Lower lobe of right lung (tissue), 2 donors: Measurements from ENCODE around the gene GALNT5. TPM values are rescaled to one million over a fixed set of nuclear protein-coding genes. Genes with fewer than 3 reads are reported as not detected.

Experiments used
- ATAC-seq, 2 donors: fragments of 200-7000 bp; cut with Tn5 transposase; one replicate each; pipeline ENCODE4 v1.9.1; 2020 to 2022; ENCODE audit warnings: mild to moderate bottlenecking in 2 of 2, moderate library complexity in 2 of 2
- DNase-seq: peaks from one replicate; pipeline ENCODE4 v3.0.0-alpha.2; 2020
- H3K27ac ChIP-seq: fragments of 200-600 bp; one replicate; pipeline ENCODE4 v1.8.0; 2022
- H3K27me3 ChIP-seq: fragments of 200-600 bp; one replicate; pipeline ENCODE4 v1.8.0; 2022; ENCODE audit warnings: low read depth
- H3K36me3 ChIP-seq: fragments of 200-600 bp; one replicate; pipeline ENCODE4 v1.8.0; 2022; ENCODE audit warnings: mild to moderate bottlenecking
- H3K4me1 ChIP-seq: fragments of 200-600 bp; one replicate; pipeline ENCODE4 v1.8.0; 2022
- H3K4me3 ChIP-seq: fragments of 200-600 bp; one replicate; pipeline ENCODE4 v1.8.0; 2022; ENCODE audit warnings: mild to moderate bottlenecking
- H3K9me3 ChIP-seq: fragments of 200-600 bp; one replicate; pipeline ENCODE4 v1.8.0; 2022
- intact Hi-C: fragments of 100-400 bp; cut with DNase I; formaldehyde crosslinking; loops from one replicate; pipeline ENCODE4 v1.11.0; 2022
- total RNA-seq: library from RNA; stranded (reverse); fragmentation: NEBNext Ultra II Directional; extraction: Animal tissue kit (Norgen Biotek cat#: 25700); gene quantifications from one replicate; pipeline ENCODE4 v1.2.1, GENCODE V29; 2021
- TF ChIP-seq, protein P1 (sequence below): fragments of 200-600 bp; IDR thresholded peaks from one replicate; pipeline ENCODE4 v1.8.0; 2022; ENCODE audit warnings: antibody characterized with exemption, mild to moderate bottlenecking
- donor health status: DM: no; HTN: yes; CAD: no; lungs with severe emphysema.

The GALNT5 gene
- total RNA-seq, 1 donor from 2014 or later: 33.9 TPM

DNA sequence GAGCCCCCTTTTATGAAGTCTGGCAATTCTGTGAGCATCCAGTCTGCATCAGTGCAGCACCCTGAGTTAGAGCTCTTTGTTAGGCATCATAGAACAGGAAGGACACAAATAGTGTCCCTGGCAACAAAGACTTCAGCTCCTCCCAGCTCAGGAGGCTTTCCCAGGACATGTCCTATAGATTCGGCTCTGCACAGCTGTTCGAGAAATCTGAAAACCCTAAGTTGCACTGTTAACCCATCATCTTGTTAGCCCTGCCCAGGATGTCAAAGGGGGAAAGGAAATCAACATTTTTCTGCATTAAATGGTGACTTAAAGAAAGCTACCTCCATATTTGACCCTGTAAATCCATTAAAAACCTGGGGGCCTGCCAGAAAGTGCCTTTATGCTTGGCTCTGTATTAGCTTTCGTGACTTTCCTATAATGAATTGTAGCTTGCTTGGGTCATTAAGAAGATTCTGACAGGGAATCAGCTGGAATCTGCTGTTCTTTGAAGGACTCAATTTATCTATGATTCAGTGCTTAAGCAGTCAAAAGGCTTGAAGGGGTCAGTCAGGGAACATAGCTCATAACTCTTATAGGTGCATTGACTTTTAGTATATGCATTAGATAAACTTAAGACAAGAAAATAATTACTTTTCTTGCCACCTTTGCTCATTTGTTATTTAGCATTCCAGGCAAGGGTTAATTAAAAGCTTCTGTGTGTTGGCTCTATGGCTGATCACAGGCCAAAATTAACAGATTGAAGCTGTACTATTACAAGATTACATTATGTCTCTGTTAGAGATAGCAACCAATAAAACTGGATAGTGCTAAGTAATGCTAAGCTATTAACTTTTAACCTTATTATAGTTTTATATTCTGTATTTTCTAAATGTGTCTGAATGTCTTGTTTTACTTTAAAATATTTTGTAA is 47.6 kb downstream of the GALNT5 start:
- DNase-seq: no peak
- Histone ChIP-seq H3K27ac (no peak overlapping the region), H3K9me3 (no peaks in the 10 kb centered on the region), H3K4me3 (no peak overlapping the region), H3K36me3 (no peaks in the 10 kb centered on the region), H3K27me3 (no peaks in the 10 kb centered on the region), H3K4me1 (no peaks in the 10 kb centered on the region)
- intact Hi-C loops: no loop called here
- no peak for ATAC-seq
- TF ChIP-seq, protein P1, sequence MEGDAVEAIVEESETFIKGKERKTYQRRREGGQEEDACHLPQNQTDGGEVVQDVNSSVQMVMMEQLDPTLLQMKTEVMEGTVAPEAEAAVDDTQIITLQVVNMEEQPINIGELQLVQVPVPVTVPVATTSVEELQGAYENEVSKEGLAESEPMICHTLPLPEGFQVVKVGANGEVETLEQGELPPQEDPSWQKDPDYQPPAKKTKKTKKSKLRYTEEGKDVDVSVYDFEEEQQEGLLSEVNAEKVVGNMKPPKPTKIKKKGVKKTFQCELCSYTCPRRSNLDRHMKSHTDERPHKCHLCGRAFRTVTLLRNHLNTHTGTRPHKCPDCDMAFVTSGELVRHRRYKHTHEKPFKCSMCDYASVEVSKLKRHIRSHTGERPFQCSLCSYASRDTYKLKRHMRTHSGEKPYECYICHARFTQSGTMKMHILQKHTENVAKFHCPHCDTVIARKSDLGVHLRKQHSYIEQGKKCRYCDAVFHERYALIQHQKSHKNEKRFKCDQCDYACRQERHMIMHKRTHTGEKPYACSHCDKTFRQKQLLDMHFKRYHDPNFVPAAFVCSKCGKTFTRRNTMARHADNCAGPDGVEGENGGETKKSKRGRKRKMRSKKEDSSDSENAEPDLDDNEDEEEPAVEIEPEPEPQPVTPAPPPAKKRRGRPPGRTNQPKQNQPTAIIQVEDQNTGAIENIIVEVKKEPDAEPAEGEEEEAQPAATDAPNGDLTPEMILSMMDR: no peak

DNA sequence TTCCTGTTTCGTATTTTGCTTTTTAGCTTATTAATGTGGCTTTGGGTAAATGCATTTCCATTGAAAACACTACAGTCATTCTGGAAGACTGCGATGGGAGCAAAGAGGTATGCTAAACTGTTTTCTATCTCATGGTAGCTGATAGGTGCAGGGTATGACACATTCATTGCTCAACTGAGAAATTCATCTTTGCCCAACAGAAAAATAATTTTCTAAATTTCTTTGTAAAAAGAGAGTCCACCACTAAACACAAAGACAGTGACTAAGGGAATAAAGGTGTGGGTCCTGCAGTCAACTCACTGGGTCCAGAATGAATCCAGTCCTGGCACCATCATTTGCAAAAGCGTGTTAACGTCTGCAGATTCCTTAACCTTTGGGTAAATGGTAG is 48.2 kb downstream of the GALNT5 start:
- Histone ChIP-seq H3K4me3 (no peak overlapping the region), H3K9me3 (no peaks in the 10 kb centered on the region), H3K27me3 (no peaks in the 10 kb centered on the region), H3K27ac (no peak overlapping the region), H3K4me1 (no peaks in the 10 kb centered on the region), H3K36me3 (no peaks in the 10 kb centered on the region)
- TF ChIP-seq, protein P1: no peak
- intact Hi-C loops: no loop called here
- DNase-seq (no peak), ATAC-seq (no peak)

DNA sequence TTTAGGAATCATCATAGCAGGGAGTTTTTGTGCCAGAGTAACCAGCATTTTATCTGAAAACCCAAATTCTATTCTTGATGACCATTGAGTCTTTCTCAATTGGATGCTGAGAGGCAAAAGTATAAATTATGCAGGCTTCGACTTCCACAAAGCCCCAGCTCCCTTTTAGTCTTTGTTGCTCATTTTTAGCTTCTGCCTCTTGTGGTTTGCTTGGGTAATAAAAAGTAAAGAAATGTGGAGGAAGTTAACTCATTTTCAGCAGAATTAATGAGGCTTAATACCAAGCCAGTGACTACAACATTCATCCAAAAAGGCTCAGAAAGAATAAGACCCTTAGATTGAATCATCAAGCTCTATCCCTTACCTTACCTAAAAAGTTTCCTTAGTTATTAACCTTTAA is 49.5 kb downstream of the GALNT5 start:
- H3K4me1 ChIP-seq: no peaks in the 10 kb centered on the region
- H3K27me3 ChIP-seq: no peaks in the 10 kb centered on the region
- intact Hi-C loops: no loop called here
- no peaks in the 10 kb centered on the region for H3K36me3 ChIP-seq
- H3K4me3 ChIP-seq: no peak overlapping the region
- H3K27ac ChIP-seq: no peak overlapping the region
- H3K9me3 ChIP-seq: no peaks in the 10 kb centered on the region
- ATAC-seq (no peak), DNase-seq (no peak)
- TF ChIP-seq, protein P1: no peak

DNA sequence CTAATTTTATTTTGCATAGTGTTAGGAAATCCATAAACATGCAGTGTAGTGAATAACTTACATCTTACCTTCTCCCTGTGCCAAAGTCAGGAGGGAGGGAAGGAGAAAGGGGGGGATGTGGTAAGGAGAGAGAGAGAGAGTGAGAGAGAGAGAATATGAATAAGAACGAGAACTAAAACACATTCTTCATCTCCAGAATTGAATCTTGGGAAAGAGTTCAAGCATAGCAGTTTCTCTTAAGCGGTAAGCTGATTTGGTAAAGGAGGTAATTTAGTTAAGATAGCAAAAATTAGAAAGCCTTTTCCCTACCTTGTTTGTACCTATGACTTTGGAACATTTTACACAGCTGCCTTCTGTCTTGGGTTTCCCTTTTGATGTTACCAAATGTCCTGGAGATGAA is 52.4 kb downstream of the GALNT5 start:
- TF ChIP-seq, protein P1: no peak
- ATAC-seq (no peak), DNase-seq (no peak)
- Histone ChIP-seq H3K4me1 (no peaks in the 10 kb centered on the region), H3K4me3 (no peak overlapping the region), H3K27me3 (no peaks in the 10 kb centered on the region), H3K27ac (no peak overlapping the region), H3K9me3 (no peaks in the 10 kb centered on the region), H3K36me3 (no peaks in the 10 kb centered on the region)
- intact Hi-C loops: no loop called here

DNA sequence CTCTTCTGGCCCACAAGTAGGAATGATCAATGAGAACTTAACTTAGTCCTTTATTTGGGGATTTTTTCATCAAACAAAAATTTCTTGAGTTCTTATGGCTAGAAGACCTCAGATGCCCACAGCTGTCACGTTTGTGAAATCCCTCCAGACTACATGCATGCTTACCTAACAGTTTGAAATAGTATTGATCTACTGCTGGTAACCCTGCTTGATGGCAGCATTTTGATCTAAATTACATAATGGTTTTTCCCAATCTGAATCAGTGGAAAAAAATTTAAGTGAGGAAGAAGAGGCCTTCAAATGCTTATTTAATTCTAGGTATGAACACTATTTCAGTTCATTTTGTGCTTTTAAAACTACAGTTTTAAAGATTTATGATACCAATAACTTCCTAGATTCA is 54.2 kb downstream of the GALNT5 start:
- intact Hi-C loops: no loop called here
- H3K9me3 ChIP-seq: no peaks in the 10 kb centered on the region
- TF ChIP-seq, protein P1: no peak
- no peaks in the 10 kb centered on the region for H3K36me3 ChIP-seq
- H3K4me3 ChIP-seq: no peak overlapping the region
- DNase-seq: no peak
- H3K27ac ChIP-seq: no peak overlapping the region
- H3K4me1 ChIP-seq: no peaks in the 10 kb centered on the region
- ATAC-seq: no peak
- H3K27me3 ChIP-seq: no peaks in the 10 kb centered on the region
